GM18868 (cell line): ENCODE measurements around the gene ZNF771.
"Not testable (repeated sequence)": the region's sequence is repeated elsewhere in the genome, so short reads cannot be mapped to it uniquely, and the experiment has no call there.

Experiments
- ATAC-seq: cut with Tn5 transposase; IDR thresholded peaks from one replicate; pipeline ENCODE4 v1.9.1; 2021; ENCODE audit warnings: mild to moderate bottlenecking, moderate library complexity; ENCODE audit not compliant: unreplicated experiment

Gene ZNF771

GRCh38 chr16:30375864-30376263 is 31.5 kb upstream of the ZNF771 start:
- no peak for ATAC-seq

GRCh38 chr16:30376461-30376902 is 30.9 kb upstream of the ZNF771 start:
- no peak for ATAC-seq

GRCh38 chr16:30377050-30377811 is 30.2 kb upstream of the ZNF771 start:
- no peak for ATAC-seq

- peak; percentile 38 for ATAC-seq
These were observed 29.6 kb upstream of the ZNF771 start for GRCh38 chr16:30377812-30378235.

GRCh38 chr16:30378236-30379157 is 28.9 kb upstream of the ZNF771 start:
- peak; percentile 88 for ATAC-seq

- ATAC-seq: no peak
These were observed 28.1 kb upstream of the ZNF771 start for GRCh38 chr16:30379158-30379783.

- ATAC-seq: no peak
These were observed 27.2 kb upstream of the ZNF771 start for GRCh38 chr16:30380072-30380802.

- ATAC-seq: no peak
These were observed 26.6 kb upstream of the ZNF771 start for GRCh38 chr16:30380803-30381208.

- no peak for ATAC-seq
These were observed 25.9 kb upstream of the ZNF771 start for GRCh38 chr16:30381291-30382041.

- ATAC-seq: peak; percentile 33
These were observed 25.1 kb upstream of the ZNF771 start, which contains the start of gene SEPTIN1 for GRCh38 chr16:30382111-30382881. Gene SEPTIN1 (minus strand): TSS chr16:30382561. CDS start chr16:30382542, 19 bp downstream.

GRCh38 chr16:30383521-30383920 is 23.9 kb upstream of the ZNF771 start:
- ATAC-seq: no peak

- no peak for ATAC-seq
These were observed 12.7 kb upstream of the ZNF771 start for GRCh38 chr16:30394592-30395154.

GRCh38 chr16:30395155-30395991 is 12.0 kb upstream of the ZNF771 start, which contains the start of gene ZNF48:
Gene ZNF48 (plus strand): TSS chr16:30395420. CDS start chr16:30395795, 375 bp downstream.
- ATAC-seq: peak; percentile 58

GRCh38 chr16:30395992-30396585 is 11.3 kb upstream of the ZNF771 start:
- no peak for ATAC-seq

- ATAC-seq: not testable (repeated sequence)
These were observed 10.8 kb upstream of the ZNF771 start for GRCh38 chr16:30396627-30397026.

- ATAC-seq: no peak
These were observed 10.3 kb upstream of the ZNF771 start for GRCh38 chr16:30397056-30397455.
